IMR-90 (cell line): ENCODE data around the gene GGNBP2. TPM values are rescaled to one million over a fixed set of nuclear protein-coding genes. Genes with fewer than 3 reads are reported as not detected.

ENCODE experiments used
- ATAC-seq: fragments of 200-7000 bp; cut with Tn5 transposase; 2 replicates; pipeline ENCODE4 v1.9.1; 2020; ENCODE audit warnings: low read depth, mild to moderate bottlenecking, moderate library complexity
- BruUV-seq: library from RNA; stranded (reverse); fragments of 400-500 nt; replicated peaks from 2 replicates; lab custom pipeline; 2021; lab: Mats Ljungman, UMichigan
- CTCF ChIA-PET: fragments of 300-600 bp; formaldehyde crosslinking; extraction: SDS; loops from one replicate; lab custom pipeline; 2021; ENCODE audit warnings: antibody characterized with exemption; lab: Yijun Ruan, JAX
- POLR2A ChIA-PET: fragments of 300-600 bp; sonication (Branson Sonifier 250); formaldehyde crosslinking; loops from one replicate; lab custom pipeline; 2022; ENCODE audit warnings: antibody characterized with exemption; ENCODE audit not compliant: unreplicated experiment; lab: Charles Lee
- DNase-seq: peaks from one replicate; pipeline ENCODE4 v3.0.0; 2013
- H2AFZ ChIP-seq: replicated peaks from 2 replicates; pipeline ENCODE3; 2013; ENCODE audit warnings: low read length, mild to moderate bottlenecking; ENCODE audit not compliant: poor library complexity
- H2AK5ac ChIP-seq: 2 replicates; pipeline ENCODE4 v1.6.1; 2013; ENCODE audit warnings: low read depth, low read length, inconsistent platforms
- H2AK9ac ChIP-seq: replicated peaks from 2 replicates; pipeline ENCODE3; 2013; ENCODE audit warnings: mild to moderate bottlenecking, low read depth, low read length, moderate library complexity; ENCODE audit not compliant: poor library complexity
- H2BK120ac ChIP-seq: 2 replicates; pipeline ENCODE4 v1.6.1; 2013; ENCODE audit warnings: low read depth, low read length, inconsistent platforms
- H2BK15ac ChIP-seq: 3 replicates; pipeline ENCODE4 v1.6.1; 2013; ENCODE audit warnings: low read depth, low read length, inconsistent platforms
- H2BK20ac ChIP-seq: 2 replicates; pipeline ENCODE4 v1.6.1; 2013; ENCODE audit warnings: low read depth, mild to moderate bottlenecking, inconsistent platforms, low read length, moderate library complexity
- H2BK5ac ChIP-seq: 2 replicates; pipeline ENCODE4 v1.6.1; 2013; ENCODE audit warnings: mild to moderate bottlenecking, low read depth, low read length, inconsistent platforms; ENCODE audit not compliant: poor library complexity, severe bottlenecking
- H3K14ac ChIP-seq: replicated peaks from 2 replicates; pipeline ENCODE4 v1.6.1; 2013; ENCODE audit warnings: low read depth, low read length, inconsistent platforms
- H3K18ac ChIP-seq: 2 replicates; pipeline ENCODE4 v1.6.1; 2013; ENCODE audit warnings: low read depth, low read length, control low read depth
- H3K23ac ChIP-seq: 2 replicates; pipeline ENCODE4 v1.6.1; 2013; ENCODE audit warnings: low read depth, low read length, inconsistent platforms
- H3K27ac ChIP-seq: 2 replicates; pipeline ENCODE4 v1.5.1; 2013; ENCODE audit warnings: mild to moderate bottlenecking, control low read depth, low read length; ENCODE audit not compliant: insufficient read depth
- H3K27me3 ChIP-seq: 2 replicates; pipeline ENCODE4 v1.6.1; 2013; ENCODE audit warnings: low read length; ENCODE audit not compliant: control insufficient read depth, insufficient read depth
- H3K36me3 ChIP-seq: 2 replicates; pipeline ENCODE4 v1.6.1; 2013; ENCODE audit warnings: low read length, mixed read lengths; ENCODE audit not compliant: control insufficient read depth, insufficient read depth
- H3K4ac ChIP-seq: 2 replicates; pipeline ENCODE4 v1.6.1; 2013; ENCODE audit warnings: low read depth, low read length, inconsistent platforms
- H3K4me1 ChIP-seq: 2 replicates; pipeline ENCODE4 v1.6.1; 2013; ENCODE audit warnings: low read length, mixed read lengths; ENCODE audit not compliant: control insufficient read depth, insufficient read depth
- H3K4me2 ChIP-seq: 2 replicates; pipeline ENCODE4 v1.6.1; 2013; ENCODE audit warnings: low read depth, mild to moderate bottlenecking, control low read depth, low read length, moderate library complexity
- H3K4me3 ChIP-seq: 2 replicates; pipeline ENCODE4 v1.5.1; 2013; ENCODE audit warnings: low read depth, mild to moderate bottlenecking, control low read depth, low read length, moderate library complexity; ENCODE audit not compliant: insufficient read depth
- H3K56ac ChIP-seq: 2 replicates; pipeline ENCODE4 v1.6.1; 2013; ENCODE audit warnings: low read length, inconsistent platforms; ENCODE audit not compliant: insufficient read depth; ENCODE audit errors: extremely low read depth
- H3K79me1 ChIP-seq, 2 experiments: 2 replicates each; pipeline ENCODE4 v1.6.1; 2013; ENCODE audit warnings: low read length in 2 of 2, inconsistent platforms in 1 of 2, low read depth in 1 of 2
- H3K9ac ChIP-seq: 2 replicates; pipeline ENCODE4 v1.6.1; 2013; ENCODE audit warnings: low read depth, low read length, control low read depth
- H3K9me1 ChIP-seq: 2 replicates; pipeline ENCODE4 v1.6.1; 2013; ENCODE audit warnings: low read length, inconsistent platforms; ENCODE audit not compliant: insufficient read depth
- H3K9me3 ChIP-seq: 2 replicates; pipeline ENCODE4 v1.6.1; 2013; ENCODE audit warnings: low read length; ENCODE audit not compliant: control insufficient read depth, insufficient read depth
- H4K20me1 ChIP-seq: 2 replicates; pipeline ENCODE4 v1.6.1; 2013; ENCODE audit warnings: low read length, inconsistent platforms; ENCODE audit not compliant: insufficient read depth
- H4K5ac ChIP-seq: 2 replicates; pipeline ENCODE4 v1.6.1; 2013; ENCODE audit warnings: mild to moderate bottlenecking, low read depth, low read length, control low read depth
- H4K8ac ChIP-seq, 2 experiments: 2 replicates each; pipeline ENCODE4 v1.6.1; 2013; ENCODE audit warnings: low read depth in 2 of 2, low read length in 2 of 2, control low read depth in 1 of 2, inconsistent platforms in 1 of 2
- H4K91ac ChIP-seq: 2 replicates; pipeline ENCODE4 v1.6.1; 2013; ENCODE audit warnings: low read depth, low read length, inconsistent platforms; ENCODE audit not compliant: insufficient read depth
- CTCF ChIP-seq: conservative IDR thresholded peaks from 2 replicates; pipeline ENCODE4 v1.5.1; 2012; ENCODE audit warnings: mild to moderate bottlenecking, low read depth, low read length, improper control_type of control experiment
- MAFK ChIP-seq: IDR thresholded peaks from 2 replicates; pipeline ENCODE4 v1.6.1; 2012; ENCODE audit warnings: low read depth, low read length, improper control_type of control experiment
- RFX5 ChIP-seq: IDR thresholded peaks from 2 replicates; pipeline ENCODE4 v1.8.0; 2012; ENCODE audit warnings: low read depth, mild to moderate bottlenecking, low read length, moderate library complexity
- SMC3 ChIP-seq: fragments of 150-350 bp; IDR thresholded peaks from 2 replicates; pipeline ENCODE4 v1.6.1; 2016; ENCODE audit warnings: low read depth, mild to moderate bottlenecking, antibody characterized with exemption, low read length, moderate library complexity
- WGBS, 2 experiments: methylation state at CpG; one replicate each; pipeline versions ENCODE4 v1.1.5 to v1.1.7; 2013; ENCODE audit warnings: missing lambda C conversion rate in 2 of 2; ENCODE audit not compliant: insufficient read length in 1 of 2; ENCODE audit errors: extremely low coverage in 2 of 2; 5-methylcytosine and 5-hydroxymethylcytosine counted together
- dilution Hi-C: fragments of 300-500 bp; cut with HindIII; formaldehyde crosslinking; loops from one replicate; pipeline ENCODE4 v1.14.3; 2018; ENCODE audit warnings: low sequenced_read_pairs; ENCODE audit not compliant: unreplicated experiment
- in situ Hi-C: fragments of 300-500 bp; cut with MboI; formaldehyde crosslinking; loops from 3 replicates; pipeline ENCODE4 v1.14.3; 2019; ENCODE audit warnings: low sequenced_read_pairs, inconsistent platforms, mixed read lengths
- intact Hi-C: fragments of 100-400 bp; cut with micrococcal nuclease; formaldehyde crosslinking; loops from 2 replicates; pipeline ENCODE4 v1.10.0; 2022
- polyA plus RNA-seq, 3 experiments: library from polyadenylated mRNA; depleted of rRNA; stranded (reverse); fragments of >200 nt; gene quantifications; 2 replicates each; pipeline ENCODE4 v1.2.3, GENCODE V29; 2012; ENCODE audit warnings: low replicate concordance in 1 of 3
- total RNA-seq: library from RNA; depleted of rRNA; stranded (reverse); fragments of >200 nt; gene quantifications from 2 replicates; pipeline ENCODE4 v1.2.3, GENCODE V29; 2012

GGNBP2 gene
- total and polyA plus RNA-seq, 2 of the 4 experiments (the other 2 are of a cell fraction) = 40.7 to 56.2 TPM

- Histone ChIP-seq H3K36me3 (peaks cover 2% of the 10 kb centered on the region; the same call in 1 of the 2 replicates), H2BK5ac (peak overlapping the region; percentile 88), H2BK120ac (peak overlapping the region; percentile 35; the same call in 1 of the 2 replicates), H2AK9ac (peak overlapping the region; percentile 97), H2AK5ac (peak overlapping the region; percentile 58), H3K27ac (peak overlapping the region; percentile 91), H3K23ac (peak overlapping the region; percentile 95), H4K5ac (peak overlapping the region; percentile 35), H2BK20ac (no peak overlapping the region), H3K14ac (peak overlapping the region; percentile 96), H2AFZ (peak overlapping the region; percentile 97), H3K27me3 (no peaks in the 10 kb centered on the region), H4K91ac (peak overlapping the region; percentile 89), H3K18ac (no peak overlapping the region; the same call in 1 of the 2 replicates), H3K9me3 (no peaks in the 10 kb centered on the region), H3K4ac (peak overlapping the region; percentile 93), H3K56ac (peak overlapping the region; percentile 85), H4K20me1 (peaks cover 35% of the 10 kb centered on the region), H3K4me1 (no peaks in the 10 kb centered on the region; the same call in 1 of the 2 replicates), H3K9me1 (no peaks in the 10 kb centered on the region), H4K8ac (peak overlapping the region; percentile 77 to 92), H3K79me1 (peaks cover 16 to 31% of the 10 kb centered on the region in 2 experiments; a peak in 3 of 4 replicates), H3K4me2 (peak overlapping the region; percentile 65), H3K4me3 (peak overlapping the region; percentile 97), H3K9ac (peak overlapping the region; percentile 86), H2BK15ac (no peak overlapping the region)
- TF ChIP-seq SMC3 (no peak), RFX5 (no peak), CTCF (peak; percentile 20; the same call in 1 of the 2 replicates), MAFK (no peak)
- intact Hi-C loops = loop anchor here (1.0 kb wide), 1 partner anchor 9 kb away; no protein-coding TSS in a partner anchor
- ATAC-seq (peak; percentile 1), DNase-seq (peak; percentile 55)
- ChIA-PET CTCF (interaction anchor here (0.6 kb wide), 1 partner anchor 1287 kb away, joined by 8 read pairs; no protein-coding TSS in a partner anchor), POLR2A (no interaction called here)
- dilution Hi-C loops = no loop called here
- BruUV-seq = no TSS peak
- 0% methylated on average over 6 of the region's 10 CpGs; no CpG with 5 or more reads in 1 of the 2 experiments for WGBS, 2 experiments
- in situ Hi-C loops = no loop called here
Observed at GRCh38 chr17:36544044-36544306, 744 bp upstream of the GGNBP2 start.
